HG03457 (cell line): Measurements from ENCODE around the gene NTRK1.

Experiments used
- ATAC-seq: cut with Tn5 transposase; IDR thresholded peaks from one replicate; pipeline ENCODE4 v1.9.1; 2021; ENCODE audit warnings: moderate number of reproducible peaks; ENCODE audit not compliant: unreplicated experiment

The NTRK1 gene

GRCh38 chr1:156836892-156837291, 23.8 kb upstream of the NTRK1 start:
- no peak for ATAC-seq

- ATAC-seq, result no peak
These were observed 21.7 kb upstream of the NTRK1 start for GRCh38 chr1:156838972-156839371.

GRCh38 chr1:156839426-156840109, 21.1 kb upstream of the NTRK1 start:
- ATAC-seq, result no peak

GRCh38 chr1:156840186-156840897, 20.3 kb upstream of the NTRK1 start:
- ATAC-seq, result no peak

GRCh38 chr1:156840898-156841279, 19.8 kb upstream of the NTRK1 start:
- no peak for ATAC-seq

GRCh38 chr1:156841295-156841855, 19.3 kb upstream of the NTRK1 start:
- ATAC-seq, result no peak

- ATAC-seq, result no peak
These were observed 17.9 kb upstream of the NTRK1 start for GRCh38 chr1:156842618-156843300.

- no peak for ATAC-seq
These were observed 16.6 kb upstream of the NTRK1 start for GRCh38 chr1:156844102-156844501.

GRCh38 chr1:156844638-156845037, 16.0 kb upstream of the NTRK1 start:
- ATAC-seq, result no peak

GRCh38 chr1:156845055-156845952, 15.4 kb upstream of the NTRK1 start:
- ATAC-seq, result no peak

GRCh38 chr1:156845953-156846545, 14.6 kb upstream of the NTRK1 start:
- ATAC-seq, result no peak

GRCh38 chr1:156846643-156847042, 14.0 kb upstream of the NTRK1 start:
- ATAC-seq, result no peak

- no peak for ATAC-seq
These were observed 12.8 kb upstream of the NTRK1 start for GRCh38 chr1:156847591-156848460.

GRCh38 chr1:156848461-156849150, 12.1 kb upstream of the NTRK1 start:
- ATAC-seq, result no peak

- ATAC-seq, result no peak
These were observed 11.5 kb upstream of the NTRK1 start for GRCh38 chr1:156849151-156849496.

GRCh38 chr1:156851779-156852417, 8.8 kb upstream of the NTRK1 start:
- no peak for ATAC-seq

GRCh38 chr1:156852418-156852874, 8.2 kb upstream of the NTRK1 start:
- ATAC-seq, result no peak

GRCh38 chr1:156853761-156854160, 6.9 kb upstream of the NTRK1 start:
- no peak for ATAC-seq
